ENCODE results near the gene SUN5.

DNA sequence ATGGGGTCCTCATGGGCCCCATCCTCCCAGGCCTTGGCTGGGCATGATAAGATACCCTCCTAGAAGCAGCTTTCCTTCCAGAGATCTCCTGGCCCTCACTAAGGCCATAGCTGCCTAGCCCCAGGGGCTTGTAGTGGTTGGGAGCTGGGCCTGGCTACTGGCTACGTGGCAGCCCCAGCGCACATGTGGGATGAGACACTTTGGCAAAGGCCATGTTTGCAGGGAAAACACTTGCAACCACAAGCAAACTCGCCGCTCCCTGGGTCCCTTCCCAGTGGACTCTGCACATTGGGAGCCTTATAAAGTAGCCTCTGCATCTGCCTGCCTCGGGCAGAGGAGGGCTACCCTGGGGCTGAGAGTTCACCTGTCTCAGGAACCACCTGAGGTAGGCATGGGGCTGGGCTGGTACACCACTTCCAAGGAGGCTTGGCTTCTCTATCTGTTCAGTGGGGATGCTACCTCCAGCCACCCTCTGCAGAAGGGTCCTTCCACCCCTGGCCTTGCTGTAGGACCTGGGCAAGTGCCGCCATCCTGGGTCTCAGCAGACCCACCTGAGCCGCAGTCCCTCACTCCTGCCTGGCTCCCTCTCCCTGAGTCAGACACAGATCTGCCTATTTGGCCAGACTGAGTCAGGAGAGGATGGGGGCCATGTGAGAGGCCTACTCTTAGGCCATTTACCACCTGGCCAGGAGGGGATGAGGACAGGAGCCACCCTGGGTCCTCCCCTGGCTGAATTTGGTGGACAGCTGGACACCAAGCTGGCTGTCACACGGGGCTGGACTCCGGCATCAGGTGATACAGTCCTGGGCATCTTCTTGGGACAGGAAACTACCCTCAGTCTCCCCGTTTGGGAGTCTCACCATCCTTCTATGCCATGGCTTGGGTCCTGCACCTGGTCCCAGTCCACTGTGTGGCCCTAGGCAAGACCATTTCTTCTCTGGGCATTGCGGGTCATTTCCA lies 3.4 kb upstream of the SUN5 start, which contains the start of gene BPIFB2:
- TF ChIP-seq POLR2AphosphoS5 (IDR thresholded peaks at IDR 0.05), result no peak
- TF ChIP-seq, protein P1, sequence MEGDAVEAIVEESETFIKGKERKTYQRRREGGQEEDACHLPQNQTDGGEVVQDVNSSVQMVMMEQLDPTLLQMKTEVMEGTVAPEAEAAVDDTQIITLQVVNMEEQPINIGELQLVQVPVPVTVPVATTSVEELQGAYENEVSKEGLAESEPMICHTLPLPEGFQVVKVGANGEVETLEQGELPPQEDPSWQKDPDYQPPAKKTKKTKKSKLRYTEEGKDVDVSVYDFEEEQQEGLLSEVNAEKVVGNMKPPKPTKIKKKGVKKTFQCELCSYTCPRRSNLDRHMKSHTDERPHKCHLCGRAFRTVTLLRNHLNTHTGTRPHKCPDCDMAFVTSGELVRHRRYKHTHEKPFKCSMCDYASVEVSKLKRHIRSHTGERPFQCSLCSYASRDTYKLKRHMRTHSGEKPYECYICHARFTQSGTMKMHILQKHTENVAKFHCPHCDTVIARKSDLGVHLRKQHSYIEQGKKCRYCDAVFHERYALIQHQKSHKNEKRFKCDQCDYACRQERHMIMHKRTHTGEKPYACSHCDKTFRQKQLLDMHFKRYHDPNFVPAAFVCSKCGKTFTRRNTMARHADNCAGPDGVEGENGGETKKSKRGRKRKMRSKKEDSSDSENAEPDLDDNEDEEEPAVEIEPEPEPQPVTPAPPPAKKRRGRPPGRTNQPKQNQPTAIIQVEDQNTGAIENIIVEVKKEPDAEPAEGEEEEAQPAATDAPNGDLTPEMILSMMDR (IDR thresholded peaks at IDR 0.05), result no peak
